Activated naive CD8-positive, alpha-beta T cell treated with anti-CD3 and anti-CD28 coated beads for 36 hours (primary cell): Measurements from ENCODE around the gene RBM43. TPM values are rescaled to one million over a fixed set of nuclear protein-coding genes. Genes with fewer than 3 reads are reported as not detected.

Source experiments
- DNase-seq: peaks from one replicate; pipeline ENCODE4 v3.0.0; 2021
- H3K27ac Mint-ChIP-seq: one replicate; pipeline ENCODE4 v1.8.0; 2022; ENCODE audit warnings: mild to moderate bottlenecking, moderate library complexity, mixed read lengths
- H3K27me3 Mint-ChIP-seq: one replicate; pipeline ENCODE4 v1.8.0; 2022; ENCODE audit warnings: mild to moderate bottlenecking, mixed read lengths
- H3K36me3 Mint-ChIP-seq: one replicate; pipeline ENCODE4 v1.8.0; 2021; ENCODE audit warnings: mild to moderate bottlenecking, mixed read lengths
- H3K4me1 Mint-ChIP-seq: one replicate; pipeline ENCODE4 v1.8.0; 2021; ENCODE audit warnings: mixed read lengths
- H3K4me3 Mint-ChIP-seq: one replicate; pipeline ENCODE4 v1.8.0; 2022; ENCODE audit warnings: mild to moderate bottlenecking, moderate library complexity, mixed read lengths
- H3K9me3 Mint-ChIP-seq: one replicate; pipeline ENCODE4 v1.8.0; 2022; ENCODE audit warnings: mixed read lengths
- total RNA-seq, 2 experiments: library from RNA; stranded (reverse); gene quantifications; one replicate each; pipeline ENCODE4 v1.2.3, GENCODE V29; 2021

Gene RBM43
- total RNA-seq, 2 experiments from 2014 or later: 4.2 to 4.8 TPM

DNA sequence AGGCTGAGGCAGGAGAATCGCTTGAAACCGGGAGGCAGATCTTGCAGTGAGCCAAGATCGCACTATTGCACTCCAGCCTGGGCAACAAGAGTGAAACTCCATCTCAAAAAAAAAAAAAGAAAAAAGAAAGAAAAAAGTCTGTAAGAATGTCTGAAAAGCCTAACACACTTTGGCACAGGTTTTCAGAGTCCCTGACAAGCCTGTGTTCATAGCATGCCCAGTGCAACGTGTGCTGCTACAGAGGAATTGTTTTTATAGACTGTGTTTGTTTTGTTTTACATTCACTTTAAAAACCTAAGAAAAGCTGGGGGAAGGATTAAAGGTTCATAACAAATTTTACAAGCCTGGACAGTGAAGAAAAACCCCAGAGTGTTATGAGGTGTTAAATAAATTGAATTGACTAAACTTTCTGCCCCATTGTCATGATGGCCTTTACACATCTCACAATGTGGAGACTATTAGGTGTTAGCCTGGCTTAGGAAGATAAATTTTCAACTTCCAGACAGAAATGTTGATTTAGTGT is 55.2 kb downstream of the RBM43 start:
- DNase-seq: no peak
- Mint-ChIP-seq H3K9me3 (no peaks in the 10 kb centered on the region), H3K36me3 (no peaks in the 10 kb centered on the region), H3K4me3 (no peak overlapping the region), H3K4me1 (no peaks in the 10 kb centered on the region), H3K27me3 (peaks cover 3% of the 10 kb centered on the region), H3K27ac (no peak overlapping the region)

DNA sequence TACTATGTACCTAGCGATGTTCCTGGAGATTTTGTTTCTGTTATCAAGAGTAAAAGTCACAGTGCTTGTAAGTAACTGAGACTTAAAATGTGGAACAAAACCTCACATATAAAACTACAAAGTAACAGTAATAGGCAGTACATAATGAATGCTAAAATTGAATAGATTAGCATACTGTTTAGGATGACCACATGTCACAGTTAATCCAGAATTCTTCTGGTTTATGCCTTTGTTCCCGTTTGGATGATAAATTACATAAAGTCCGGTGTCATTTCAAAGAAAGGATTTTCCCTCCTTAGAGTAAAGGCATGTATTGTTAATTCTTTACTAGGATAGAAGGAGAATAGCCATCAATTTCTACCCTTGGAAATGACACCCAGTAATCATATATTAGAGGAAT is 56.1 kb downstream of the RBM43 start:
- H3K9me3 Mint-ChIP-seq: no peaks in the 10 kb centered on the region
- H3K4me3 Mint-ChIP-seq: no peak overlapping the region
- no peaks in the 10 kb centered on the region for H3K36me3 Mint-ChIP-seq
- peaks cover under 1% of the 10 kb centered on the region for H3K27me3 Mint-ChIP-seq
- peaks cover 3% of the 10 kb centered on the region for H3K4me1 Mint-ChIP-seq
- no peak for DNase-seq
- no peak overlapping the region for H3K27ac Mint-ChIP-seq

DNA sequence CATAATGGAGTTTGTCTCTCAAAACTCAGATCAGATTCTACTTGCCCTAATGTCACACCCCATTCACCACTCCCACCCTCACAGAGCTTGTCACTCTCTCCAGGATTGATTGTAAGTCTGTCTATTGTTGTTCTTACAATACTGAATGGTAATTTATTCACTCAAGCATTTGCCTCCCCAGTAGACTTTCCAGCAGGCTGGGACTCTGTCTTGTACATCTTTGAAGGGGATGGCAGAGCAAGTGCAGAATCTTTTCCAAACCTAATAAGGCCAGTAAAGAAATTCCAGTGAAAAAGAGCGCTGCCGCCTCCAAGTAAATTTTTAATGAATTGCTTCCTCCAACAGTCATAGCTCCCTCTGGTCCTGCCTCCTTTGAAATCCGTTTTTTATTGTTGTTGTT is 56.9 kb downstream of the RBM43 start:
- Mint-ChIP-seq H3K4me1 (peaks cover 6% of the 10 kb centered on the region), H3K4me3 (no peak overlapping the region), H3K27me3 (no peaks in the 10 kb centered on the region), H3K27ac (no peak overlapping the region), H3K9me3 (no peaks in the 10 kb centered on the region), H3K36me3 (no peaks in the 10 kb centered on the region)
- DNase-seq: no peak

DNA sequence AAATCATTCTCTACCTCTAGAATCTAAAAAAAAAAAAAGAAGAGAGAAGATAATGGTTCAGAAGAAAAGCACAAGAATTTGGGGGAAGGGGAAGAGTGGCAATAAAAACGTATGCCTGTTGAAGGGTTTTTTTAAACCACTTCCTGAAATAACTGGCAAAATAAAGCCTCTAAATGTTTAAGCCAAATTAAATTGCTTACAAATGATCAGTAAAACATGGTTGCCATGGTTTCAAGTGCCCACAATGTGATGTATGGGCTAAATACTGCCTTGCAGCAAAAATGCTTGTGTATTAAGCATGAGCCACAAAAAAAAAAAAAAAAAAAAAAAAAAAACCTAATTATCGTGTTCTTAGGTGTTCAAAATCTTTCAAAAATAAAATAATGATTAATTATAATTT is 60.8 kb downstream of the RBM43 start:
- no peaks in the 10 kb centered on the region for H3K36me3 Mint-ChIP-seq
- no peak overlapping the region for H3K4me3 Mint-ChIP-seq
- no peak overlapping the region for H3K27ac Mint-ChIP-seq
- no peak for DNase-seq
- H3K9me3 Mint-ChIP-seq: no peaks in the 10 kb centered on the region
- peaks cover 6% of the 10 kb centered on the region for H3K4me1 Mint-ChIP-seq
- H3K27me3 Mint-ChIP-seq: no peaks in the 10 kb centered on the region

DNA sequence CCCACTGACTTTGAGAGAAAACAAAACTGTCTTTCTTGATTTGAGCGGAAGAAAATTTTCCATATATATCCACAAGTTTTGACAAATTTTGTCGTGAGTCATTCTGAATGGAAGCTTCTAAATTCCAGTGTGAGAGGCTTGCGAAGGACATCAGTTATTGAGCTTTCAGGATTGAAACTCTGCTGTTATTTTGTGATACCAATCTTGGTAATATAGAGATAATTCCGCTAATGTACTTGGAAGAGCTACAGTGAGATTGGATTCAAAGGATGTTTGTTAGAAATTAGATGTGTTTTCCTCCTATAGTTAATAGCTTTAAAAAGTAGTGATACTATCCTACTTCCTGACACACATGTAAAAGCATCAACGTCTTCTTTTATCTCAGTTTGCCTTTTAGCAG is 61.4 kb downstream of the RBM43 start:
- Mint-ChIP-seq H3K36me3 (no peaks in the 10 kb centered on the region), H3K4me3 (no peak overlapping the region), H3K9me3 (no peaks in the 10 kb centered on the region), H3K27me3 (no peaks in the 10 kb centered on the region), H3K27ac (no peak overlapping the region), H3K4me1 (peaks cover 6% of the 10 kb centered on the region)
- DNase-seq: no peak

DNA sequence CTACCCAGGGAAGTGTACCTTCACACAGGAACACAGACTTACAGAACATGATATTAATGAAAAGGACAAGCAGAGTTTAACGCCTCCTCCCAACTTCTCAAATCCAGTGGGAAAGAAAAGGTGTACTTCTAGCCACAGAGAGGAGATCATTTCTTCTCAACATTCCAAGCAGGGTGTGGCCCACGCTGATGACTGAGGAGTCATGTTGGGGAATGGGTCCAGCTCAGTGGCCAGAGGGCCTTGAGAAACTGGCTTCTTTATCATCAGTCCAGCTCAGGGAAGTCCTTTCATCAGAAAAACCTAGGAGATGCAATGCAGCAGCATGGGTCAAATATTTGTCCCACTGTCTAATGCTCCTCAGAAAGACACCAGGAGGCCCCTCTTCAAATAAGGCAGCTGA is 63.0 kb downstream of the RBM43 start:
- Mint-ChIP-seq H3K4me3 (no peak overlapping the region), H3K36me3 (no peaks in the 10 kb centered on the region), H3K27me3 (no peaks in the 10 kb centered on the region), H3K27ac (no peak overlapping the region), H3K9me3 (no peaks in the 10 kb centered on the region), H3K4me1 (peaks cover 6% of the 10 kb centered on the region)
- no peak for DNase-seq

Other genes with a start within 250 kb of the RBM43 start
- gene NMI, start 27.8 kb upstream of the RBM43 start, total RNA-seq: 10 to 100 TPM; 43.8 to 46.2 TPM
- not detected for gene TNFAIP6, start 95.7 kb upstream of the RBM43 start, total RNA-seq
- 10 to 100 TPM; 76.2 to 76.7 TPM for gene RIF1, start 148.0 kb upstream of the RBM43 start, total RNA-seq